AG04449 (cell line): ENCODE data around the gene CHD9NB.

Experiments used
- CTCF ChIA-PET: fragments of 350-600 bp; formaldehyde crosslinking; extraction: SDS; loops from one replicate; lab custom pipeline; 2021; ENCODE audit warnings: antibody characterized with exemption; lab: Yijun Ruan, JAX
- POLR2A ChIA-PET: fragments of 400-600, 350-600 bp; formaldehyde crosslinking; extraction: SDS; loops from one replicate; lab custom pipeline; 2020; ENCODE audit warnings: antibody characterized with exemption, inconsistent platforms; lab: Yijun Ruan, JAX
- DNase-seq: peaks from one replicate; pipeline ENCODE4 v3.0.0-alpha.2; 2010; ENCODE audit warnings: low read depth, low spot score
- H3K4me3 ChIP-seq: 2 replicates; pipeline ENCODE4 v1.5.1; 2011; ENCODE audit warnings: low read depth, mild to moderate bottlenecking, control low read depth, low read length
- TF ChIP-seq, protein P1 (sequence below): IDR thresholded peaks from one replicate; pipeline ENCODE4 v1.5.1; 2011; ENCODE audit warnings: mild to moderate bottlenecking, moderate library complexity, low read length, control low read depth, inconsistent platforms; ENCODE audit not compliant: insufficient read depth; ENCODE audit errors: missing control alignments

CHD9NB gene

GRCh38 chr16:53090591-53091411 is 38.1 kb upstream of the CHD9NB start:
- POLR2A ChIA-PET, result interaction anchor here (0.5 to 3.1 kb wide), 9 partner anchors 8 to 413 kb away, joined by 3 to 29 read pairs (median 5); partner anchors contain the start of gene CHD9
- peak; percentile 97 for DNase-seq
- TF ChIP-seq, protein P1, sequence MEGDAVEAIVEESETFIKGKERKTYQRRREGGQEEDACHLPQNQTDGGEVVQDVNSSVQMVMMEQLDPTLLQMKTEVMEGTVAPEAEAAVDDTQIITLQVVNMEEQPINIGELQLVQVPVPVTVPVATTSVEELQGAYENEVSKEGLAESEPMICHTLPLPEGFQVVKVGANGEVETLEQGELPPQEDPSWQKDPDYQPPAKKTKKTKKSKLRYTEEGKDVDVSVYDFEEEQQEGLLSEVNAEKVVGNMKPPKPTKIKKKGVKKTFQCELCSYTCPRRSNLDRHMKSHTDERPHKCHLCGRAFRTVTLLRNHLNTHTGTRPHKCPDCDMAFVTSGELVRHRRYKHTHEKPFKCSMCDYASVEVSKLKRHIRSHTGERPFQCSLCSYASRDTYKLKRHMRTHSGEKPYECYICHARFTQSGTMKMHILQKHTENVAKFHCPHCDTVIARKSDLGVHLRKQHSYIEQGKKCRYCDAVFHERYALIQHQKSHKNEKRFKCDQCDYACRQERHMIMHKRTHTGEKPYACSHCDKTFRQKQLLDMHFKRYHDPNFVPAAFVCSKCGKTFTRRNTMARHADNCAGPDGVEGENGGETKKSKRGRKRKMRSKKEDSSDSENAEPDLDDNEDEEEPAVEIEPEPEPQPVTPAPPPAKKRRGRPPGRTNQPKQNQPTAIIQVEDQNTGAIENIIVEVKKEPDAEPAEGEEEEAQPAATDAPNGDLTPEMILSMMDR, result no peak
- peak overlapping the region; percentile 21 for H3K4me3 ChIP-seq
- CTCF ChIA-PET, result interaction anchor here (0.6 to 1.2 kb wide), 3 partner anchors 11 to 116 kb away, joined by 3 to 6 read pairs (median 3); no protein-coding TSS in a partner anchor

- H3K4me3 ChIP-seq, result 0 out of 2 replicates have a peak overlapping the region, but pooled peaks have one; percentile 21
- CTCF ChIA-PET, result interaction anchor here (0.6 to 1.0 kb wide), 2 partner anchors 10 to 117 kb away, joined by 3 read pairs; no protein-coding TSS in a partner anchor
- DNase-seq, result no peak
- POLR2A ChIA-PET, result interaction anchor here (0.5 to 3.1 kb wide), 8 partner anchors 9 to 118 kb away, joined by 3 to 29 read pairs (median 8); partner anchors contain the start of gene CHD9
- TF ChIP-seq, protein P1, result no peak
These were observed 37.5 kb upstream of the CHD9NB start for GRCh38 chr16:53090286-53090590.

- POLR2A ChIA-PET, result interaction anchor here (1.4 to 3.1 kb wide), 4 partner anchors 10 to 119 kb away, joined by 4 to 29 read pairs (median 14); no protein-coding TSS in a partner anchor
- DNase-seq, result no peak
- H3K4me3 ChIP-seq, result no peak overlapping the region
- TF ChIP-seq, protein P1, result no peak
- CTCF ChIA-PET, result interaction anchor here (1.0 to 1.6 kb wide), 2 partner anchors 22 to 35 kb away, joined by 4 read pairs; no protein-coding TSS in a partner anchor
These were observed 37.0 kb upstream of the CHD9NB start for GRCh38 chr16:53089434-53090285.

GRCh38 chr16:53087101-53087500 is 34.4 kb upstream of the CHD9NB start:
- no peak for DNase-seq
- POLR2A ChIA-PET, result interaction anchor here (3.0 kb wide), 1 partner anchor 12 kb away, joined by 20 read pairs; no protein-coding TSS in a partner anchor
- CTCF ChIA-PET, result interaction anchor here (0.8 to 2.6 kb wide), 10 partner anchors 9 to 120 kb away, joined by 3 to 11 read pairs (median 6); partner anchors contain the start of gene CHD9
- TF ChIP-seq, protein P1, result no peak
- no peak overlapping the region for H3K4me3 ChIP-seq

GRCh38 chr16:53085931-53086421 is 33.3 kb upstream of the CHD9NB start:
- ChIA-PET POLR2A (interaction anchor here (0.8 to 3.0 kb wide), 2 partner anchors 13 to 33 kb away, joined by 3 to 20 read pairs; partner anchors contain the start of gene CHD9NB), CTCF (interaction anchor here (1.5 to 2.6 kb wide), 9 partner anchors 11 to 122 kb away, joined by 3 to 11 read pairs (median 6); partner anchors contain the start of gene CHD9)
- H3K4me3 ChIP-seq, result no peak overlapping the region
- TF ChIP-seq, protein P1, result no peak
- no peak for DNase-seq
